Measurements from ENCODE around the gene CNIH3.
"Not testable (repeated sequence)": the region's sequence is repeated elsewhere in the genome, so short reads cannot be mapped to it uniquely, and the experiment has no call there.

CNIH3 gene

DNA sequence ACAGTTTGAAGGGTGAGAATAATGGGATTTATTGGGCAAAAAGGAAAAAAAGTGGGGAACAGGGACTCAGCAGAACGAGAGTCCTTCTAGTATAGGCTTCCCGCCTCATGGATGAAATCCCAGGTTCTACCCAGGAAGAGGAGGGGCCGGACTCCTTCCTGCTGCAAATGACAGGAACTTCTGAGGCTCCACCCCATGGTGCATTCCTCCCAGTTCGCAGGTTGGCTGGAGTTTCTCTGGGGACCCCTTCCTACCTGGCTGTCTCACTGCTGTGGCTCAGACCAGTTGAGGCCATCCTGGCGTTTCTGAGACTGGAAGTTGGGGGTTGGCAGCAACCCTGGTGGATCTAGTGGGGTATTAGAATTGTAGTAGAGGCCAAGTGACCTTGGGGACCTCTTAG lies 27.5 kb downstream of the CNIH3 start:
- DNase-seq (ENCODE audit: low read depth): no peak

DNA sequence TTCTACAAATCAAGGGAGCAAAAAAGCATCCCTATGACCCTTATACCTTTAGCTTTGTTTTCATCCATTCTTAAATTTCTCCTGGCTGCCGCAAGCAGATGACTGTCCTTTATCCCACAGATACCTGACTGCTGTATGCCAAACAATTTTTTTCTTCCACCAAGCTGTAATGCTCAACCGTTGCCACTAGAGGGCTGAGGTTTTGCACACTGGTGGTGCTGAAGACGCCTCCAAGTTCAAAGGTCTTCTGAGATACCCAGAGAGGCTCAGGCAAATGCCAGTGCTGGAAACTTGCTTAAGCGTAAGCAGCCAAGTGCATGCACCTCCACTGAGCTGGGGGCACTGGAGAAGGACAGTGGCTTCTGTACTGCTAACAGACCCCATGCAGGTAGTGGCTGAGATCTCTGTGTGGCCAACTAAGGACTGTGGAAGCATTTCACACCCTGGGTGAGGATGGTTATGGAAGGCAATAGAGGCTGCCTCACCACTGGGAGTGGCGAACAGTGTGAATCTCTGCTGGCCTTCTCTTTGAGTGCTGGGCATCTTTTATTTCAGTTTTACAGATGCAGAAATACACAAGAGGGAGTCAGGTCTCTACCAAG lies 28.5 kb downstream of the CNIH3 start:
- peak; percentile 15 for DNase-seq (ENCODE audit: low read depth)

- DNase-seq (ENCODE audit: low read depth): no peak
These were observed 31.3 kb downstream of the CNIH3 start for GRCh38 chr1:224647449-224647848.

- no peak for DNase-seq (ENCODE audit: low read depth)
These were observed 34.2 kb downstream of the CNIH3 start for GRCh38 chr1:224650290-224650689.

GRCh38 chr1:224651188-224651587 lies 35.1 kb downstream of the CNIH3 start:
- DNase-seq (ENCODE audit: low read depth): no peak

DNA sequence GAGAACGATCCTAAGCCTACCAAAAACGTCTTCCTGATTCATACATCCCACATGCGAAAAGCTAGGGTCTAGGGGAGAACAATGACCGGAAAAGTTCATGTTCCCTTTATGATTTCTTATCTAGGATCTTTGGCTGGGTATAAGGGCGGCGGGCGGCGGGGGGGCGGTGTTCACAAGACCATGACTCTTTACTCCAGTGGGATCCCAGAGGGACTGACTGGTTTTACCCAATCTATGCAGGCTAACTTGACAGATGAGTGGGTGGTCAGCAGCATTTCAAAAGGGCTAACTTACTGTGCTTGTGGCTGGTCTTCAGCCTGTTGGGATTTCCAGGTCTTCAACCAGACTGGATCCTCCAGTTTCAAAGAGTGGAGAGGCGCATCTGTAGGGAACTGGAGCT lies 40.3 kb downstream of the CNIH3 start:
- no peak for DNase-seq (ENCODE audit: low read depth)

- DNase-seq (ENCODE audit: low read depth): no peak
These were observed 44.0 kb downstream of the CNIH3 start for GRCh38 chr1:224660074-224660473.

DNA sequence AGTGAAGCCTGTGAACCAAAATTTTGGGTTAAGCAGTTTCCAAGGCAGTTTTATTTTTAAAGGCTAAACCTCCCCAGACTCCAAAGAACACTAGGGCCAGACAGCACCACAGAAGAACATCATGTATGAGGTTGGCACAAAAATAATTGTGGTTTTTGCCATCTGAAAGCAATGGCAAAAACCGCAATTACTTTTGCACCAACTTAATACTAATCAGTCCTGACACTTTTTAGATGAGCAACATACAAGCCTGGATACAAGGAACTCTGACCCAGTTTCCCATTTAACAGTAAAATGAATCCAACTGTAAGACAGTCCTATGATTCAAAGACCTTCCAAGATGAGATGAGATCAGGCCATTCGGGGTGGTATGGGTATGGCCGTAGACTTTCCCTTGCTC lies 46.8 kb downstream of the CNIH3 start:
- no peak for DNase-seq (ENCODE audit: low read depth)

DNA sequence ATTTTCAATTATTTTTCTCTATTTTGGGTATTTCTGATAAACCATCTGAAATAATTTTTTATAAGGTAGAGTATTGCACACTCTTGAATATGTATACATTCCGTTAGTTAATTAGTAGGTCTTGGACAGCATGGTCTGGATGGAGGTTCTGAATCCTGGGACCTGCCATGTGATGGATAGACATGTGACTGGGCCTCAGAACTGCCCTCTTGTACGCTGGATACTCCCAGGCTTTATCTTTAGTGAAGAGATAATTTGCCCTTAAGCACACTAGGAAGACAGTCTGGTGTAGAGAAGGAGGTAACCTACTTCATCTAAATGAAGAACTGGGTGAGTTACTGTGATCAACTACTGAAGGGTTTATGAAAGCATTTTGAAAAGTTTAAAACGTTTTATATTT lies 48.9 kb downstream of the CNIH3 start:
- DNase-seq (ENCODE audit: low read depth): no peak

DNA sequence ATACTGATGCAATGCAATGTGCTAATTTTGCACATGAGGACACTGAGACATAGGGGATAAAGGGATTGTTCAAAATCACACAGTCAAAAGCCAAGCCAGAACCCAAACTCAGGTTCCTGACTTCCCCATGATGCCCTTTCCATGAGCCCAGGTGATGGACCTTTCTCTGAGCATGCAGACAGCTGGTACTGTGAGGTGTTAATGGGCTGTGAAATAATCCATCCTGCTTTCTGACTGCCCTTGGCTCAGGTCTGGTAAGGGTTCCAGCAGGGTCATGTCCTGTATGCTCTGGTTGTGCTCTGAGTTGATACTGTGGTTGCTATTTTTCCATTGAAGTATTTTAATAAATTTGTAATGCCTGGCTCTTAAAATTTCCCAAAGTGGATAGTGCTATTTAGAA lies 50.0 kb downstream of the CNIH3 start:
- DNase-seq (ENCODE audit: low read depth): no peak

GRCh38 chr1:224666913-224667312 lies 50.8 kb downstream of the CNIH3 start:
- DNase-seq (ENCODE audit: low read depth): no peak

DNA sequence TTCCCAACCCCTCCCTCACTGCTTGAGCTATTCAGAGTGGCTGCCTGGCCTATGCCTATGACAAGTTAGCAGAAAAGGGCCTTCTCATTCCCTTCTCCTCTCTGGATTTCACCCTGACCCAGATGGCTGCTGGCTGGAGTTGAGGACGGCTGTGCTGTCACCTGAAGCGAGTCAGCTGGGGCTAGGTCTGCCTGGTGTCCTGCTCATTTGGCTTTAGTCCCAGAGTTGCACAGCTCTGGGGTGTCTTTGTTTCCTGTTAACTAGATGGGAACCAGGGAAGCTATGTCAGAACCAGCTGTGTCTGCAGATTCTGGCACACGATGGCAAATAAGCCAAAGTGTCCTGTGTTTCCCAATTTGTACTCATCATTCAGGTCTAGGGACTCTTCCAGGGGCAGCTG lies 52.9 kb downstream of the CNIH3 start:
- no peak for DNase-seq (ENCODE audit: low read depth)

- no peak for DNase-seq (ENCODE audit: low read depth)
These were observed 53.3 kb downstream of the CNIH3 start for GRCh38 chr1:224669403-224669802.

GRCh38 chr1:224670506-224670905 lies 54.4 kb downstream of the CNIH3 start:
- DNase-seq (ENCODE audit: low read depth): no peak

DNA sequence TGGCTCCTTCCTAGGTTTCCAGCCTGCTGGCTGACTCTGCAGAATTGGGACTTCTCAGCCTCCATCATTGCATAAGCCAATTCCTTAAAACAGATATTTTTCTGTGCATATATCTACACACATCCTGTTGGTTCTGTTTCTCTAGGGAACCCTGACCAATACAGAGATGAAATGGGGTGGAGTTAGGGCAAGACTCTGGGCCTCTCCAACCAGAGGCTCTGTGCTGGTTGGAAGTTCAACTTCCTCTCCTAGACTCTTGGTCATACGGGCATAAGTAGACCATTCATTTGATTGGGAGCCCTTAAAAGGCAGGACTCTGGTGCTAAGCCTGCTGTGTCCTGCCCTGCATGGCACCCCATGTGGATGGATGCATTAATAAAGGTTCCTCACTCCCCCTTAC lies 55.0 kb downstream of the CNIH3 start:
- no peak for DNase-seq (ENCODE audit: low read depth)

- no peak for DNase-seq (ENCODE audit: low read depth)
These were observed 57.0 kb downstream of the CNIH3 start for GRCh38 chr1:224673141-224673540.

DNA sequence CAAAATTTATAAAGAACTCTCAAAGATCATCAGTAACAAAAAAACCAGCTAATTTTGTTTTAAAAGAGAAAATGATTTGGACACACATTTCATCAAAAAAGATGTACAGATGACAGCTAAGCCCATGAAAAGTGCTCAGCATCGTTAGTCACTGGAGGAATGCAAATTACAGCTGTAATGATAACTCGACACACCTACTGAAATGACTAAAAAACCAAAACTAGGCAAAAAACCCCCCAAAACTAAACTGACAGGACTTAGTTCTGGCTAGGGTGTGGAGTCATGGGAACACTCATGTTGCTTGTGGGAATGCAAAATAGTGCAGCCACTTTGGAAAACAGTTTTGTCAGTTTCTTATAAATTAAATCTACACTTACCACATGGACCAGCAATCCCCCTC lies 59.5 kb downstream of the CNIH3 start:
- no peak for DNase-seq (ENCODE audit: low read depth)

DNA sequence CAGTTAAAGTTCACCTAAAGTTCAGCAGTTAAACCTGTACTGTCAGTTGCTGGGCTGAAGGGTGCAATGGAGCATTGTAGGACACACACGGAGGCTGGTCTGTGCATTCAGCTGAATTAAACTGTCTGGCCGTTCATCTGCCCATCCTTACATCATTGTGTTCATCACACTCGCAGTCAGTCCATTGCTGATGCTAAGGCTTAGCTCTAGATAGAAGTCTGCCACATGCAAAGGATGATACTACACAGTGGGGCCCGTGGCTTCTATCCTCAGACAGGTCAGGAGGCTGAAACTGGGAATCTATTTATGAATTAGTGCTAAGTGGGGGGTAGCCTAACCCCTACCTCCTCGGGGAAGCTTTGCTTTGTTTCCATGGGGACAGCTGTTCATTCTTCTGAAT lies 60.4 kb downstream of the CNIH3 start:
- DNase-seq (ENCODE audit: low read depth): no peak

- no peak for DNase-seq (ENCODE audit: low read depth)
These were observed 62.1 kb downstream of the CNIH3 start for GRCh38 chr1:224678168-224678567.

- DNase-seq (ENCODE audit: low read depth): no peak
These were observed 63.5 kb downstream of the CNIH3 start for GRCh38 chr1:224679606-224680005.

- no peak for DNase-seq (ENCODE audit: low read depth)
These were observed 65.7 kb downstream of the CNIH3 start for GRCh38 chr1:224681816-224682215.

DNA sequence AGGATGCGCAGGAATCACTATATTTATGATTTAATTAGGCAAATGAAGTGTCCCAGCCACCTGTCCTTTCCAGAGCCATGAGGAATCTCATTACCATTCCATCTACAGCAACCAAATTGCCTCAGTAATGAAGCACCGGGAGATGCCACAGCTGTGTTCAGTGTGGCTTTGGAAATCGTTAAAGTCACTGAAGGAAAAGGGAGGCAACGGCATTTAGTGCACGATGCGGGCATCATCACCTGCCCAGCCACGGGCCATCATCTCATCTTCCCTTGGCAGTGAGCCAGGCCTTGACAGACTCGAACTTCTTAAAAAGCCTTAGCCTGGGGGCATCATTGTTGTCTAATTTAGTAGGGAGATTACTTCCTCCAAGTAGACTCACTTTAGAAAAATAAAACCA lies 67.8 kb downstream of the CNIH3 start:
- no peak for DNase-seq (ENCODE audit: low read depth)

- DNase-seq (ENCODE audit: low read depth): no peak
These were observed 68.9 kb downstream of the CNIH3 start for GRCh38 chr1:224684979-224685425.

GRCh38 chr1:224686140-224686539 lies 70.0 kb downstream of the CNIH3 start:
- not testable (repeated sequence) for DNase-seq (ENCODE audit: low read depth)

- no peak for DNase-seq (ENCODE audit: low read depth)
These were observed 71.3 kb downstream of the CNIH3 start for GRCh38 chr1:224687465-224687864.

Measured in T-helper 22 cell (primary cell).